NCI-H345 treated with DMSO at 0.1 percent for 48 hours (cell line): ENCODE data around the gene MFSD1.
"Not testable (repeated sequence)": the region's sequence is repeated elsewhere in the genome, so short reads cannot be mapped to it uniquely, and the experiment has no call there.

ENCODE experiments used
- DNase-seq: peaks from one replicate; lab custom pipeline; 2025; ENCODE audit not compliant: unreplicated experiment; lab: John Stamatoyannopoulos, UW

Gene MFSD1

DNA sequence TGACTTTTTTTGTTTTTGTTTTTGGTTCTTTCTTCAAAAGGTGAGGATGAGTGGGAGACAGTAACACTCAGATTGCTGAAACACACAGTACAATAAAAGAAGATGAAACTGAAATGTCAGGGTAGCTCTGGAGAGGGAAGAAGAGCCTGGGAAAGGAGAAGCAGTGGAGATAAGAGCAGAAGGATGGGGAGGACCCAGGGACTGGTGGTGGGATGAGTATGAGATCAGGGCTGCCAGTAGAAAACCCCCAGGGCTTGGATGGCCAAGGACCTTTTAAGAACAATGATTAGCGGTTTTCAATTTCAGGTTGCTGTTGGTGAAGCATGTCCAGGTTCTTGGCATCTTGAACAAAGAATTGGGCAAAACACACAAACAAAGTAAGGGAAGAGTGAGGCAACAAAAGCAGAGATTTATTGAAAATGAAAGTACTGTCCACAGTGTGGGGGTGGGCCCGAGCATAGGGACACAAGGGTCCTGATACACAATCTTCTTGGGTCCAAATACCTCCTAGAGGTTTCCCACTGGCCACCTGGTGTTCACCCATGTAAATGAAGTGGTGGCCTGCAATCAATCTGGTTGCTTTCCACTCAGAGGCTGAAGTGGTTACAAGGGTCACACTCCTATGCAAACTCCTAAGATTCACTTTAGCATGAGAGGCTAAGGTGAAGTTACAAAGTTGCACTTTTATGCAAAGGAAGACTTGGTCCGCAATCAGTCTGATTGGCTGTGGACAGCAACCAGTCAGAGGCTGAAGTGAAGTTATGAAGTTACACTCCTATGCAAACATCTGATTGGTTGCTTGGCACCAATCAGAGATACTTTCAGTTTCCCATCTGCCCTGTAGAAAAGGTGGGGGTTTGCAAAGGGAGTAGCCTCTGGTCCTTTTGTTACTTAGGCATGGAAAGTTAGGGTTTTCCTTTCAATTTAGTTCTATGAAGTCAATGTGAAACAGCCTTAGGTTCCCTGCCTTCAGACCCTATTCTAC is 26.1 kb upstream of the MFSD1 start:
- DNase-seq: no peak

- DNase-seq: no peak
Measured at GRCh38 chr3:158776531-158776930, 25.3 kb upstream of the MFSD1 start.

GRCh38 chr3:158777161-158777873 is 24.5 kb upstream of the MFSD1 start:
- no peak for DNase-seq

DNA sequence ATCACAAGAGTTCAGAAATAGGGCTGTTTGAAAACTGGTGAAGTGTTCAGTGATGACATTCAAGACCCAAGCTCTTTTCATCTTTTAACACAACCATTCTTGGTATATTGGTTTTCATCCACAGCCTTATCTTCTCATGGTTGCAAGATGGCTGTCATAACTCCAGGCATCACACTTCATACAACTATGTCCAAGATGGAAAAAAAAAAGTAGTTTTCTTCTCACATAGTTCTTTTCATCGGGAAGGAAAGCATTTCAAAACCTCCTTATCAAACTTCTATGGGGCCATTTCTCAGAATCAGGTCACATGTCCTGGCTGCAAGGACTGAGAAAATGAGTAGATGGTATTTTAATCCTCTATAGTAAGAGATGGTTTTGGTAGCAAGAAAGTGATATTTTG is 21.1 kb upstream of the MFSD1 start:
- no peak for DNase-seq

DNA sequence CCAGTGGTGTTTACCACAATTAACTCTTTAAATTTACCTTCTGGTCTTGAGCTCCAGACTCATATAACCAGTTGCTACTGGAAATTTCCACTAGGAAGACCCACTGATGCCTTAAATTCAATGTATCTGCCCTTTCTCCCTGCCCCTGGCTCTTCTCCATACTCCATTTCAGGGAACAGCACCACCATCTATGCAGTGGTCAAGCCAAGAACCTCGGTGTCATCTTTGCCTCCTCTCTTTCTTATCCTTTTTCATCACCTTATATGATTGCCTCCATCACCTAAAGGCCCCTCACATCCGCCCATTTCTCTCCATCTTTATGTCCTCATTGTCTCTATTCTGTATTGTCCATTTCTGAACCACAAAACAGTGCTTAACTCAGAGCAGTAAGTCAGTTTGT is 20.7 kb upstream of the MFSD1 start:
- DNase-seq: no peak

DNA sequence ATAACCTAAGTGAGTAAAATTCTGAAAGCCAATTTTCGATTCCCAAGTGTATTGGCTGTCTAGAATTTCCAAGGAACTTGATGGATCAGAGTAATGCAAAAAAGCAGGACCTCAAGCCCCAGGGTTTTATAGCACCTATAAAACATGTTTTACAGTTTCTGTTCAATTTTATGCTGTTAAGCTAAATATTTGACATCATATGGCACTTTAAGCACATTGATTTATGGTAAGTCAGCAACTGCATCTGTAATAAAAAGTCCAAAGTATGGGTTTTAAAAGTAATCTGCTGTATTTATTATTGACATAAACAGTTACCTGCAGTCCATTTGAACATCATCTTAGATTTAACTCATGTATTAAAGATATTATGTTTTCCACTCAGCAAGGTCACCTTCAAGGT is 20.0 kb upstream of the MFSD1 start:
- DNase-seq: no peak

DNA sequence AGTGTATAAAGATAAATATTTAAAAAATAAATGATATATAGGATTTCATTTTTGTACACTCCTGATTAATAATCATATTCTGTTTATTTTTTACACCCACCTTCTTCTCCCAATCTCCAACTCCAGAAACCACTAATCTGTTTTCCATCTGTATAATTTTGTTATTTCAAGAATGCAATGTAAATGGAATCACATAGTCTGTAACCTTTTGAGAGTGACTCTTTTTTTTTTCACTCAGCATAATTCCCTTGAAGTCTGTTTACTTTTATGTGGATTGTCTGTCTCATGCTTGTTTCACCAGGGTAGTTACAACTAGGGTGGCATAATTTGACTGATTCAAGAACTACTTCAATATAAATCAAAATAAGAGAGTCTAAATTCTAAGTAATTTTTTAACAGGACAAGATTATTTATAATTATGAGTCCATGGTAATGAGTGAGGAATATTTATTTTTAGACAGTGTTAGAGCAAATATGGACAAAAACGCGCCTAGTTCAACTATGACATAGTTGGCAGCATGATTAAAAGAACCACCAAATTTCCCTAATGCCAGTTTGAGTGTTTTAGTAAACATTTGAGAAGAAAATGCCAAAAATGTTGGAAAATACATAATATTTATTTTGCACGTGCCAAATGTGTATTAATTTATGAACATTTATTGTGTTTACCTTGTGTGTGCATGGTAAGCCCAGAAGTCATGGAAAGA is 19.4 kb upstream of the MFSD1 start:
- no peak for DNase-seq

GRCh38 chr3:158783051-158783450 is 18.8 kb upstream of the MFSD1 start:
- DNase-seq: no peak

DNA sequence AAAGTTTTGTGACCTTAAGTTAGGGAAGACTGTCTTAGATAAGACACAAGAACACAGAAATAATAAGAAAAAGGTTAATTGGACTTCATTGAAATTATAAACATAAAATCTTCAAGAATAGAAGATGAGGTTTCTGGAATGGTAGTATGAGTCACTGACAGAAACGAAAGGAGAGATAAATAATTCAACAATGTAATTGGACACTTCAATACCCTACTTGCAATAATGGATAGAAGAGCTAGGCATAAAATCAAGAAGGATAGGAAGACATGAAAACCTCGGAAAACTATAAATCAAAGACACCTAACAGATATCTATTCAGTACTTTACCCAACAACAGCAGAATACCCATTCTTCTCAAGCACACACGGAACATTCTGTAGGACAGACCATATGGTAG is 15.9 kb upstream of the MFSD1 start:
- DNase-seq: no peak

DNA sequence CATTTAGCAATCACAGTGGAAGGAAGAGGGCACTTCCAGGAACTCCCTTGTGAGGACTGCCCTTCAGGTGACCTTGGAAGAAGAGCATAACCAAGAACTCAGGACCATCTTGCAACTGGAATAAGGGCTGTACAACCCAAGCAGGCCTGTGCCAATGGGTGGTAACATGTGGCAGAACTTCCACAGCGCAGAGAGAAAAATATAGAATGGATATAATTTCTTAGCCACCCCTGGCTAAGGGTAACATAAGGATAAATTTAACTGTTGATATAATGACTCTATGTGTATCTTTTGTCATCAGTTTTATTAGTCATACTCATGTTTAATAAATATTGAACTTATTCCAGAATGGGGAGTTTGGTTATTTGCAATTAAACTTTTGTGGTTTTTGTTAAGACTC is 13.4 kb upstream of the MFSD1 start:
- DNase-seq: no peak

- DNase-seq: no peak
Measured at GRCh38 chr3:158789592-158789991, 12.3 kb upstream of the MFSD1 start.

DNA sequence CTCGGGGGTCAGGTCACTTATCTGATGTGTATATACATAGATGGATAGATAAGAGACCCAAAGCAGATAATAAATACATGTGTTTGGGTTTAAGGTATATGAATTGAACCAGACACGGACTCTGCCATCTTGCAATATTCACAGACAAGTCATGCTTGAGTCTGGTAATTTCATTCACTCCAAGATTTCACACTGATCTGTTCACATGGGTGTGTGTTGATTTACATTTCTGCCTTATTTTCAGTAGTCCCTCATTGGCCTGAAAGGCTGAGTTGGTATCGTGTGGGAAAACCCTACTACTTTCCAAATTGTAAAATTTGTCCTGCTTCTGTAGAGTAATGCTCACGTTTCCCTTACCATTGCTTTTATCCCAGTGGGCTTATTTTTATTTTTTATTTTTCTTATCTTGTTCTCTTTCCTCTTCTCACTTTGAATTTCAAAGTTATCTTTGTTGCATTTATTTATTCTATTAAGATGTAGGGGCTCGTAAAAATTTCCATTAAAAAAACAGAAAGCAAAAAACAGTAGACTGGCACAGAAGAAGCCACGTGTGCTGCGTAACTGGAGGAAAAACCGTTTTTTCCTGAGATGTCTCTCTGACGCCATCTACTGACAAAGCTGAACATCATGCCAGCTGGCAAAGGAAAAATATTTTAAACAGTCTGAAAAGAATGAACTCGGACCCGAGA is 10.8 kb upstream of the MFSD1 start:
- peak; percentile 33 for DNase-seq

GRCh38 chr3:158791590-158791920 is 10.3 kb upstream of the MFSD1 start:
- not testable (repeated sequence) for DNase-seq

GRCh38 chr3:158792709-158793108 is 9.1 kb upstream of the MFSD1 start:
- no peak for DNase-seq

GRCh38 chr3:158794206-158794605 is 7.6 kb upstream of the MFSD1 start:
- no peak for DNase-seq

- DNase-seq: no peak
Measured at GRCh38 chr3:158794936-158795518, 6.8 kb upstream of the MFSD1 start.

DNA sequence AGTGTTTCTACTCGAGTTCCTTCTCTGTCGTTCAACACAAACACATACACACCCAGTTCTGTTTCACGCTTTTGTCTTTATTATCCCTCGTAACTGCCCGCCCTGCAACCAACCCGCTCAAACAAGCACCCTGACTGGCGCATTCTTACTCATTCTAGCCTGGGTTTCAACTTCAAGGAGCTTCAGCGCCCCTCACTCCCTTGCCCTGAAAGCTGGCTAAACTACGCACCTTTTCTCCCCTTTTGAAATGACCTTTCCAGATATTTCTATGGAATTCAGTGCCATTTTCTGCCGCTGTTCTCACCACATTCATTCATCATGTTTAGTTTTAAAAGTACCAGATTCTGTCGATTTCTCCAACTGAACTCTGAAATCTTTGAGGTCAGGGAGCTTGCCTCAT is 653 bp upstream of the MFSD1 start:
- no peak for DNase-seq

DNA sequence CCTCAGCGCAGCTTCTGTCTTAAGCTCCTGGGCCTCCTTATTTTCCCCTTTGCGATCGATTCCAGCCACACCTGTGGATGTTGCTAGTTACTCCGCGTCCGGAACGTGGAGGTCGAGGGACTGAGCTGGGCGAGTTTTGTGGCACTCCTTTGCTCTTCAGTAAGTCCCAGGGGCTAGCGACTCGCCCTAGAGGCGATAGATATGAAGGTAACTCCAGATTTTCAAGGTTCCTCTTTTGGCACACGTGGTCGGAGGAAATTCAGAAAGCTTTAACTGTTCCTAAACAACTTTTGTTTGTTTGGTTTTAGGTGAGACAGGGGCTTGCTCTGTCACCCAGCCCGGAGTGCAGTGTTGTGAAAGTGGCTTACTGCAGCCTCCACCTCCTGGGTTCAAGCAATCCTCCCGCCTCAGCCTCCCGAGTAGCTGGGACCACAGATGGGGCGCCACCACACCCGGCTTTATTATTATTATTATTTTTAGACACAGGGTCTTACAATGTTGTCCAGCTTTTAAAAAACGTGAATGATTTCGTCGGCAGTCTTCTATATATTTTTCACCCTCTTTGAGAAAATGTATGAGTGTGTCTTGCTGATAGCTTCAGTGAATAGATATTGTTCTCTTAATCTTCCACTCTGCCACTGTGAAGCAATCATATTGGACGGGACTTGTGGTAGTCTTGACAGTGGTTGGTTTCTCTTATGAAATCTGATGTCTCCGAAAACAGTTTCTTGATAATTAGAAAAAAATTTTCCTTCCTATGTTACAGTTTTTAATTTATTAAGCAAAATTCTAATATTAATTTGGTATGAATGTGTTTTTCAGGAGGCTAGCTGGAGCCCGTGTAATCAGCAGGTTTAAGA is 785 bp downstream of the MFSD1 start:
- no peak for DNase-seq

DNA sequence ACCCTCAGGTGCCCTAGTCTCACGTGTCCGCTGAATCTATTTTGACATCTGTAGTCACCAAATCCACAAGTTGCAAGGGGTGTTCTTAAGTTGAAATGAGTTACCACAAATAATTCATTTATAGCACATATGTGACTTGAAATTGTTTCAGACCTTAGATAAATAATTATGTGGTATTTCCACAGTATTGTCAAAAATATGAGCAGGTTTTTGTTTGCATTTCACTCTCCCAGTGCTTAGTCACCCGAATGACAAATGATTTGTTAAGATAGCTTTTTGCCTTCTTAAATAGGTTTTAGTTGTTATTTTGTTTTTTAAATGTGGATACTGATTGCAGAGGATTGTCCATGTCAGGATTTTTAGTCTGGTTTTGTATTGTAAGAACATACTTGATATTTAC is 2.6 kb downstream of the MFSD1 start:
- DNase-seq: no peak

DNA sequence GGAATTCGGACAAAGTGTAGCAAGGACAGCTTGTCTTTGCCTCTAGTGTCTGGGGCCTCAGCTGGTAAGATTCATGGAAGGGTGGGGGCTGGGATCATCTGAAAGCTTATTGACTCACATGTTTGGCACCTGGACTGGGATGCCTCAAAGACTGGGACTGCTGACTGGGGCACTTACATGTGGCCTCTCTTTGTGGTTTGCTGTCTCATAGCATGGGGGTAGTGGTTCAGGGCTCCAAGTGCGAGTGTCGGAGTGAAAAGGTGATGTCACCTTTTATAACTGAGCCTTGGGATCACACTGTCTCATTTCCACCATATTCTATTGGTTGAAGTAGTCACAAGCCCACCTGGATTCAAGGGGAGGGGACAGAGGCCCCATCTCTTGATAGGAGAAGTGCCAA is 6.8 kb downstream of the MFSD1 start:
- DNase-seq: no peak
